HEK293T (cell line): ENCODE measurements around the gene IGFBP6.
A peak's percentile ranks its signal among the peaks of the same experiment; 100 is the strongest.

Source experiments
- CTCF ChIA-PET: fragments of 350-600 bp; formaldehyde crosslinking; extraction: SDS; loops from one replicate; lab custom pipeline; 2021; ENCODE audit warnings: antibody characterized with exemption, inconsistent platforms; lab: Yijun Ruan, JAX
- POLR2A ChIA-PET: fragments of 350-600 bp; formaldehyde crosslinking; extraction: SDS; loops from one replicate; lab custom pipeline; 2020; ENCODE audit warnings: antibody characterized with exemption, inconsistent platforms; lab: Yijun Ruan, JAX
- DNase-seq: peaks from one replicate; pipeline ENCODE4 v3.0.0; 2012; ENCODE audit warnings: mixed read lengths; ENCODE audit errors: extremely low spot score
- ARNT ChIP-seq: fragments of 450-650 bp; IDR thresholded peaks from 2 replicates; pipeline ENCODE4 v1.6.1; 2017; ENCODE audit warnings: mild to moderate bottlenecking
- BHLHE40 ChIP-seq: fragments of 450-650 bp; IDR thresholded peaks from 2 replicates; pipeline ENCODE4 v1.6.1; 2016; ENCODE audit warnings: mild to moderate bottlenecking, moderate library complexity, borderline replicate concordance
- CTBP1 ChIP-seq: fragments of 450-650 bp; IDR thresholded peaks from 2 replicates; pipeline ENCODE4 v1.6.1; 2016; ENCODE audit warnings: borderline replicate concordance
- ELF4 ChIP-seq: fragments of 450-650 bp; IDR thresholded peaks from 2 replicates; pipeline ENCODE4 v1.6.1; 2017; ENCODE audit warnings: antibody characterized with exemption
- FOXA1 ChIP-seq: fragments of 450-650 bp; IDR thresholded peaks from 2 replicates; pipeline ENCODE4 v1.6.1; 2016; ENCODE audit warnings: mild to moderate bottlenecking
- FOXK2 ChIP-seq: fragments of 450-650 bp; IDR thresholded peaks from 2 replicates; pipeline ENCODE4 v1.6.1; 2016; ENCODE audit warnings: mild to moderate bottlenecking
- FOXM1 ChIP-seq: fragments of 450-650 bp; IDR thresholded peaks from 2 replicates; pipeline ENCODE4 v1.6.1; 2017; ENCODE audit warnings: mild to moderate bottlenecking, borderline replicate concordance
- HDGF ChIP-seq: fragments of 450-650 bp; IDR thresholded peaks from 2 replicates; pipeline ENCODE4 v1.6.1; 2017; ENCODE audit warnings: antibody characterized with exemption, borderline replicate concordance
- L3MBTL2 ChIP-seq: fragments of 450-650 bp; conservative IDR thresholded peaks from 2 replicates; pipeline ENCODE4 v1.6.1; 2016; ENCODE audit warnings: mild to moderate bottlenecking
- LEF1 ChIP-seq: fragments of 450-650 bp; IDR thresholded peaks from 2 replicates; pipeline ENCODE4 v1.6.1; 2017; ENCODE audit warnings: mild to moderate bottlenecking, borderline replicate concordance
- NFRKB ChIP-seq: fragments of 450-650 bp; IDR thresholded peaks from 2 replicates; pipeline ENCODE4 v1.6.1; 2016; ENCODE audit warnings: mild to moderate bottlenecking, moderate library complexity
- SP1 ChIP-seq: fragments of 450-650 bp; IDR thresholded peaks from 2 replicates; pipeline ENCODE4 v1.6.1; 2017
- SUZ12 ChIP-seq: fragments of 450-650 bp; IDR thresholded peaks from 2 replicates; pipeline ENCODE4 v1.6.1; 2016; ENCODE audit warnings: mild to moderate bottlenecking
- TARDBP ChIP-seq: fragments of 450-650 bp; IDR thresholded peaks from 2 replicates; pipeline ENCODE4 v1.6.1; 2016
- ZNF384 ChIP-seq: fragments of 450-650 bp; IDR thresholded peaks from 2 replicates; pipeline ENCODE4 v1.6.1; 2016
- TF ChIP-seq, protein P1 (sequence below): fragments of 450-650 bp; IDR thresholded peaks from 2 replicates; pipeline ENCODE4 v1.6.1; 2016

The IGFBP6 gene

DNA sequence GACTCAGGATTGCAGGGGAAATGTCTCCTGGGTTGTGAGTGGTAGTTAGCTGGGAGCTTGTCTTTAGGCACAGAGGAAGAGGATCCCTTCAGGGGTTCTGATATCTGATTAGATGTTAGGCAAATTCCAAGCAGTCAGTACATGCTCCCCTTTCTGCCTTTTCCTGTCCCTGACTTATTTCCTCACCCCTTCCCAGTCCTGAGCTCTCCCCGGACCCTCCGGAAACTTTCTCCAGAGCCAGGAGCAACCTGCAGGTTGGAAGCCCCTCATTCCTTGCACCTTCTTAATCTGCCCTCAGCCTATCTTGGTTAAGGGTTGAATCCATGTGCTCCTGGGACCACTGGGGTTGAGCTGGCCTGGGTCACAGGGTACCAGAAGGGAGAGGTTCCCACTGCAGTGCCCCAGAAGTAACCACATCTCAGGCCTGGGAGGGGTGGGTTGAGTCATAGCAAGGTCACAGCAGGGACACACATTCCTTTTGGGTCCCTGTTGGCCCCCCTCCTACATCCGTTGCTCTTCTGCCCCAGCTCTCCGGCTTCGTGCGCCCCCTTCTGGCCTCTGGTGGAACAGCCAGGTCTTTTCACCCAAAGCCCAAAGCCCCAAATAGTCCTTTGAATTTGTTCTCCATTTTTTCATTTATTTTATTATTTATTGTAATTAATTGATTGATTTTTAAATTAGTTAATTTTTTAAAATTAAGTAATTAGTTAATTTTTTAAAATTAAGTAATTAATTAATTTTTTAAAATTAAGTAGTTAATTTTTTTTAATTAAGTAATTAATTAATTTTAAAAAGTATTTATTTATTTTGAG is 1.8 kb downstream of the IGFBP6 start:
- POLR2A ChIA-PET, result interaction anchor here (1.1 to 3.2 kb wide), 5 partner anchors 9 to 35 kb away, joined by 3 to 23 read pairs (median 4); partner anchors contain the start of gene SPRYD3
- CTCF ChIA-PET, result interaction anchor here (0.5 to 4.2 kb wide), 16 partner anchors 10 to 1241 kb away, joined by 3 to 68 read pairs (median 4); partner anchors contain the start of gene SPRYD3
- DNase-seq, result peak; percentile 85
- no peak for TF ChIP-seq LEF1
- TF ChIP-seq SP1, result no peak

DNA sequence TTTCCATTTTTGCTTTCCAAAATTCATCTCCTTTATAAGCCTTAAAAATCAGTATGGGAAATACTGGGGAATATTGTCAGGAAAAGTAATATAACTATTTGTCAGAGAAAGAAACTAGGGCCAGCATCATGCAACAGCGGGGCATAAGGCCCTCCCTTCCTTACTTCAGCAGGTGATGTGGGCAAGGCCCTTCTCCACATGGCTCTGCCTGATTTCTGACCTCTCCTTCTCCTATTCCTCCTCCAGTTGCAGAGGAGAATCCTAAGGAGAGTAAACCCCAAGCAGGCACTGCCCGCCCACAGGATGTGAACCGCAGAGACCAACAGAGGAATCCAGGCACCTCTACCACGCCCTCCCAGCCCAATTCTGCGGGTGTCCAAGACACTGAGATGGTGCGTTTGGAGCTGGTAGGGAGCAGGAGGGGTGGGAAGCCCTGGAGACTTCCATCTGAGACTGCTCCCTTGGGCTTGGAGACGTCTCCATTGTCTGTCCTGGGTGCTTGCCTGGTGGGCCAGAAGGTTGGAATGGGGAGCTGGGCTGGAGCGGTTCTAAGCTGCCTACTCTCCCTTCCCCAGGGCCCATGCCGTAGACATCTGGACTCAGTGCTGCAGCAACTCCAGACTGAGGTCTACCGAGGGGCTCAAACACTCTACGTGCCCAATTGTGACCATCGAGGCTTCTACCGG is 3.1 kb downstream of the IGFBP6 start:
- CTCF ChIA-PET, result interaction anchor here (0.6 to 4.2 kb wide), 4 partner anchors 35 to 590 kb away, joined by 3 to 68 read pairs (median 8); no protein-coding TSS in a partner anchor
- no peak for TF ChIP-seq TARDBP
- TF ChIP-seq ARNT, result no peak
- TF ChIP-seq LEF1, result no peak
- no peak for TF ChIP-seq SUZ12
- peak; percentile 7 for DNase-seq
- POLR2A ChIA-PET, result interaction anchor here (1.1 kb wide), 1 partner anchor 10 kb away, joined by 3 read pairs; no protein-coding TSS in a partner anchor

DNA sequence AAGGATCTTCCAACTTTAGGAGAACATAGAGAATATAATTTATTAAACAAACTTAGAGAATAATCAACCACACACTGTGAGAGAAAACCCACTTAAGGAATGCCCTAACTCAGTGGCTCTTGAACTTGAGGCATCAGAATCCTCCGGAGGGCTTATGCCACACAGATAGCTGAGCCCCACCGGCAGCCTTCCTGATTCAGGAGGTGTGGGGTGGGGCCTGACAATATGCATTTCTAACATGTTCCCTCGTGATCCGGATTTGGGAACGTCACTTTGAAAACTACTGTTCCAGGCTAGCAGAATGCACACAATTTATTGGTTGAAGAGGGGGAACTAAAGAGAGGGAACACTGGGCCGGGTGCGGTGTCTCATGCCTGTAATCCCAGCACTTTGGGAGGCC is 3.8 kb downstream of the IGFBP6 start:
- CTCF ChIA-PET, result interaction anchor here (0.6 to 1.2 kb wide), 2 partner anchors 35 to 591 kb away, joined by 3 to 14 read pairs; no protein-coding TSS in a partner anchor
- POLR2A ChIA-PET, result no interaction called here

DNA sequence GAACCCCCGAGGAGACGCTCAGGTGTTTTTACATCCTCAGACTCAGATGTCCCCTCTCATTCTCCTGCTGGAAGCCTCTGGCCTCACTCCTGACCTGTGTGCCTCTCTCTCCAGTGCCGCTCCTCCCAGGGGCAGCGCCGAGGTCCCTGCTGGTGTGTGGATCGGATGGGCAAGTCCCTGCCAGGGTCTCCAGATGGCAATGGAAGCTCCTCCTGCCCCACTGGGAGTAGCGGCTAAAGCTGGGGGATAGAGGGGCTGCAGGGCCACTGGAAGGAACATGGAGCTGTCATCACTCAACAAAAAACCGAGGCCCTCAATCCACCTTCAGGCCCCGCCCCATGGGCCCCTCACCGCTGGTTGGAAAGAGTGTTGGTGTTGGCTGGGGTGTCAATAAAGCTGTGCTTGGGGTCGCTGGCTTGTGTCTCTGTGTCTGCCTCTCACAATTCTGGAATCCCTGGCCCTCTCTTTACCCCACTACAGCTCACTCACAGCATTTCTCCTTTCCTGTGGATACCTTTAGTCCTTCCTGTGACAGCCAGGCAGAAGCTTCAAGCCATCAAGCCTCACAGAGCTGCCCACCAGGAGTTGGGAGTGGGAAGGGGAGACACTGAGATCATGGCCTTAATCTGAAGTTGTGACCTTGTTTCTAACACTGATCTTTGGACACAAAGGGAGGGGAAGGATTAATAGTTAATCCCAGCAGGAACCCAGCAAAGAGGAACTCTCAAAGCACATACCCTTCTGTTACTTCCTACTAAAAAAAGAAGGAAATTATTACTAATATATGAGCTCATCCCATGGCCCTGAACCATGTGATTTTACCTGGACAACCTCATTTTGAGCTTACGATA is 4.7 kb downstream of the IGFBP6 start:
- TF ChIP-seq CTBP1 (no peak), ARNT (no peak), ELF4 (no peak), ZNF384 (no peak), L3MBTL2 (no peak), TARDBP (no peak)
- no peak for DNase-seq
- ChIA-PET CTCF (interaction anchor here (0.6 to 1.8 kb wide), 5 partner anchors 21 to 158 kb away, joined by 3 to 14 read pairs (median 6); no protein-coding TSS in a partner anchor), POLR2A (interaction anchor here (1.0 to 2.2 kb wide), 2 partner anchors 21 to 23 kb away, joined by 3 to 12 read pairs; partner anchors contain the start of gene SPRYD3)

More for the DNA sequence above, 3.8 kb downstream of the IGFBP6 start:
- peak; percentile 2 for DNase-seq
- TF ChIP-seq SP1, result no peak
- TF ChIP-seq ARNT, result no peak
- no peak for TF ChIP-seq L3MBTL2
- TF ChIP-seq, protein P1, sequence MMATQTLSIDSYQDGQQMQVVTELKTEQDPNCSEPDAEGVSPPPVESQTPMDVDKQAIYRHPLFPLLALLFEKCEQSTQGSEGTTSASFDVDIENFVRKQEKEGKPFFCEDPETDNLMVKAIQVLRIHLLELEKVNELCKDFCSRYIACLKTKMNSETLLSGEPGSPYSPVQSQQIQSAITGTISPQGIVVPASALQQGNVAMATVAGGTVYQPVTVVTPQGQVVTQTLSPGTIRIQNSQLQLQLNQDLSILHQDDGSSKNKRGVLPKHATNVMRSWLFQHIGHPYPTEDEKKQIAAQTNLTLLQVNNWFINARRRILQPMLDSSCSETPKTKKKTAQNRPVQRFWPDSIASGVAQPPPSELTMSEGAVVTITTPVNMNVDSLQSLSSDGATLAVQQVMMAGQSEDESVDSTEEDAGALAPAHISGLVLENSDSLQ, result no peak
- no peak for TF ChIP-seq FOXA1
- no peak for TF ChIP-seq SUZ12
- no peak for TF ChIP-seq HDGF

DNA sequence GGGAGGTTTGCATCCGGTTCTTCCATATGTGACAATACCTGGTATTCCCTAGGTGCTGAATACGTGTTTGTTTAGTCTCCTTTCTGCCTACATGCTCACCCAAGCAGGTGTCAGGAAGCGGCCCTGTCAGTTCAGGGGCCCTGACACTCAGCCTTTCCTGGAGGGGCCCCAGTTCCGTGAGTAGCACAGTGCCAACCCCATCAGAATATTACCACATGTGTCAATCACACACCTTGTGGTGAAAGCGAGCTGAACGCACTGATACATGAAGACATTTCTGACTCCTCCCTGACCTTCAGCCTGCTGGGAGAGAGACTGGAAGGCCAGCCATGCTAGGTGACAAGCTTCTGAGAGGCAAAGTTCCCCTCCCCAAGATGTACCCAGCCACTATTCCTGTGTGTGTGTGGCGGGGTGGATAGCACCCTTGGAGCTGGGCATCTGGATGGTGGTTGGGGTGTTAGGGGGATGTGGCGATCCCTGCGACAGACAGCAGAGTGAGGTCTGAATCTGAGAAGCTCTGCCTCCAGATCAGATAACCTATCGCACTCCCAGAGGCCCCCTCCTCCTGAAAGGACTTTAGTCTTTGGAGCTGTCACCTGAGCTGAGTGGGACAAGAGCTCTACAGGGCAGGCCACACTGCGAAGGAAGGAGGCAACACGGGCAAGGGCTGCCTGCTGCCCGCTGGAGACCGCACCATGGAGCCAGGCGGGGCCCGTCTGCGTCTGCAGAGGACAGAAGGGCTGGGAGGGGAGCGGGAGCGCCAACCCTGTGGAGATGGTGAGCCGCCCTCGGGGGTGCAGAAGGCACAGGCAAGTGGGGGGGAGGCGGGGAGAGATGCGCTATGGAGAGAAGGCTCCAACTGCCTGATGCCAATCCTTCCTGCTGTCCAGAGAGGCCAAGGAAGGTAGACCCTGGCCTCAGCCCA is 5.7 kb downstream of the IGFBP6 start, which contains the start of gene SOAT2:
Gene SOAT2, plus strand, starts transcription at position 604 of the 925 bp plus-strand sequence. Its CDS starts 92 bp downstream, at position 696.
- ChIA-PET CTCF (interaction anchor here (0.6 to 1.8 kb wide), 7 partner anchors 22 to 157 kb away, joined by 3 to 12 read pairs (median 4); partner anchors contain the start of gene SPRYD3), POLR2A (interaction anchor here (1.0 to 2.2 kb wide), 2 partner anchors 22 to 24 kb away, joined by 3 to 12 read pairs; partner anchors contain the start of gene SPRYD3)
- no peak for TF ChIP-seq FOXK2
- TF ChIP-seq HDGF, result no peak
- TF ChIP-seq FOXA1, result no peak
- TF ChIP-seq TARDBP, result no peak
- no peak for TF ChIP-seq SUZ12
- no peak for TF ChIP-seq SP1
- no peak for TF ChIP-seq CTBP1
- TF ChIP-seq NFRKB, result no peak
- TF ChIP-seq FOXM1, result no peak
- no peak for TF ChIP-seq ELF4
- TF ChIP-seq, protein P1, result no peak
- TF ChIP-seq BHLHE40, result no peak
- TF ChIP-seq LEF1, result no peak
- no peak for TF ChIP-seq ARNT
- DNase-seq, result peak; percentile 4
